Natural killer cell treated with Interleukin-12 subunit alpha and Interleukin-12 subunit beta and Interleukin-15 and Interleukin-18, amount 100 ng/mL, for 72 hours (primary cell): Measurements from ENCODE around the gene LRRC8D. TPM values are rescaled to one million over a fixed set of nuclear protein-coding genes. Genes with fewer than 3 reads are reported as not detected.

Experiments used
- ATAC-seq, 2 donors: fragments of 150-1000 bp; cut with Tn5 transposase in 1 of 2; sonication (Bioruptor Pico), chemical (Tn5 transposase) in 1 of 2; 2 replicates each; pipeline ENCODE4 v1.10.0; 2021
- DNase-seq: peaks from one replicate; pipeline ENCODE4 v3.0.0; 2022; ENCODE audit warnings: low spot score
- H3K27ac Mint-ChIP-seq, 2 donors: 1 replicate in 1 of 2; 2 replicates in 1 of 2; pipeline ENCODE4 v1.8.0; 2022; ENCODE audit warnings: mixed read lengths in 2 of 2, mild to moderate bottlenecking in 1 of 2, moderate library complexity in 1 of 2
- H3K27me3 Mint-ChIP-seq, 2 donors: 1 replicate in 1 of 2; 2 replicates in 1 of 2; pipeline ENCODE4 v1.8.0; 2022; ENCODE audit warnings: mixed read lengths in 2 of 2
- H3K36me3 Mint-ChIP-seq: one replicate; pipeline ENCODE4 v1.8.0; 2022; ENCODE audit warnings: mixed read lengths
- H3K4me1 Mint-ChIP-seq, 2 donors: 1 replicate in 1 of 2; 2 replicates in 1 of 2; pipeline ENCODE4 v1.8.0; 2022; ENCODE audit warnings: low read depth in 2 of 2, mixed read lengths in 2 of 2, mild to moderate bottlenecking in 1 of 2
- H3K4me3 Mint-ChIP-seq: one replicate; pipeline ENCODE4 v1.8.0; 2022; ENCODE audit warnings: mixed read lengths
- H3K9me3 Mint-ChIP-seq: 2 replicates; pipeline ENCODE4 v1.8.0; 2022; ENCODE audit warnings: mixed read lengths
- total RNA-seq, 2 donors: library from RNA; stranded (reverse); gene quantifications; one replicate each; pipeline ENCODE4 v1.2.3, GENCODE V29; 2022

LRRC8D gene
- total RNA-seq, 2 donors from 2014 or later = 19.8 to 27.3 TPM

- Mint-ChIP-seq H3K4me1 (peaks cover 35 to 42% of the 10 kb centered on the region in 2 donors), H3K4me3 (no peak overlapping the region), H3K9me3 (no peaks in the 10 kb centered on the region), H3K36me3 (no peaks in the 10 kb centered on the region), H3K27me3 (no peaks in the 10 kb centered on the region), H3K27ac (peak overlapping the region; percentile 38 to 77)
- DNase-seq (no peak), ATAC-seq (no peak)
Observed at GRCh38 chr1:89906088-89906487, 85.3 kb downstream of the LRRC8D start.

- peak in 1 of 2 donors; percentile 40 for ATAC-seq
- peak overlapping the region; percentile 38 to 77 for H3K27ac Mint-ChIP-seq
- H3K4me3 Mint-ChIP-seq = peak overlapping the region; percentile 38
- no peaks in the 10 kb centered on the region for H3K27me3 Mint-ChIP-seq
- peaks cover 48 to 56% of the 10 kb centered on the region in 2 donors for H3K4me1 Mint-ChIP-seq
- H3K36me3 Mint-ChIP-seq = peaks cover 6% of the 10 kb centered on the region
- DNase-seq = no peak
- no peaks in the 10 kb centered on the region for H3K9me3 Mint-ChIP-seq
Observed at GRCh38 chr1:89907727-89908212, 86.9 kb downstream of the LRRC8D start.

- Mint-ChIP-seq H3K27me3 (no peaks in the 10 kb centered on the region), H3K27ac (peak overlapping the region; percentile 38 to 77), H3K4me1 (peaks cover 48 to 55% of the 10 kb centered on the region in 2 donors), H3K4me3 (no peak overlapping the region), H3K36me3 (peaks cover 6% of the 10 kb centered on the region), H3K9me3 (no peaks in the 10 kb centered on the region)
- DNase-seq = no peak
- ATAC-seq = no peak
Observed at GRCh38 chr1:89908273-89908671, 87.4 kb downstream of the LRRC8D start.

- DNase-seq = no peak
- peaks cover 52% of the 10 kb centered on the region in 2 donors for H3K4me1 Mint-ChIP-seq
- H3K9me3 Mint-ChIP-seq = no peaks in the 10 kb centered on the region
- no peaks in the 10 kb centered on the region for H3K27me3 Mint-ChIP-seq
- peak; percentile 62 for ATAC-seq
- H3K27ac Mint-ChIP-seq = peak overlapping the region; percentile 38 to 77
- H3K4me3 Mint-ChIP-seq = peak overlapping the region; percentile 14
- H3K36me3 Mint-ChIP-seq = peaks cover 6% of the 10 kb centered on the region
Observed at GRCh38 chr1:89908672-89909436, 88.0 kb downstream of the LRRC8D start.

- H3K4me1 Mint-ChIP-seq = peaks cover 52 to 54% of the 10 kb centered on the region in 2 donors
- peaks cover 6% of the 10 kb centered on the region for H3K36me3 Mint-ChIP-seq
Observed at GRCh38 chr1:89910268-89910667, 89.4 kb downstream of the LRRC8D start.

GRCh38 chr1:89910780-89911179 lies 89.9 kb downstream of the LRRC8D start:
- H3K36me3 Mint-ChIP-seq = peaks cover 6% of the 10 kb centered on the region
- H3K4me3 Mint-ChIP-seq = no peak overlapping the region
- H3K27ac Mint-ChIP-seq = peak overlapping the region in 1 of 2 donors; percentile 9
- ATAC-seq (no peak), DNase-seq (no peak)
- no peaks in the 10 kb centered on the region for H3K27me3 Mint-ChIP-seq
- H3K4me1 Mint-ChIP-seq = peaks cover 52 to 54% of the 10 kb centered on the region in 2 donors
- no peaks in the 10 kb centered on the region for H3K9me3 Mint-ChIP-seq

More at GRCh38 chr1:89910268-89910667, 89.4 kb downstream of the LRRC8D start:
- no peak overlapping the region for H3K4me3 Mint-ChIP-seq
- H3K27me3 Mint-ChIP-seq = no peaks in the 10 kb centered on the region
- DNase-seq (no peak), ATAC-seq (no peak)
- no peaks in the 10 kb centered on the region for H3K9me3 Mint-ChIP-seq
- peak overlapping the region in 1 of 2 donors; percentile 9 for H3K27ac Mint-ChIP-seq

- no peaks in the 10 kb centered on the region for H3K9me3 Mint-ChIP-seq
- peak overlapping the region; percentile 49 to 68 for H3K27ac Mint-ChIP-seq
Observed at GRCh38 chr1:89911191-89911991, 90.6 kb downstream of the LRRC8D start.

GRCh38 chr1:89912073-89912472 lies 91.2 kb downstream of the LRRC8D start:
- Mint-ChIP-seq H3K9me3 (no peaks in the 10 kb centered on the region), H3K4me1 (peaks cover 42 to 49% of the 10 kb centered on the region in 2 donors), H3K4me3 (peak overlapping the region; percentile 69), H3K27ac (peak overlapping the region; percentile 49 to 68), H3K27me3 (no peaks in the 10 kb centered on the region), H3K36me3 (peaks cover 6% of the 10 kb centered on the region)
- DNase-seq (no peak), ATAC-seq (no peak)

More at GRCh38 chr1:89911191-89911991, 90.6 kb downstream of the LRRC8D start:
- Mint-ChIP-seq H3K36me3 (peaks cover 6% of the 10 kb centered on the region), H3K27me3 (no peaks in the 10 kb centered on the region), H3K4me3 (peak overlapping the region; percentile 69), H3K4me1 (peaks cover 48 to 54% of the 10 kb centered on the region in 2 donors)
- DNase-seq = no peak
- ATAC-seq = peak; percentile 29 to 53

GRCh38 chr1:89913353-89914095 lies 92.7 kb downstream of the LRRC8D start:
- peak overlapping the region in 1 of 2 donors; percentile 49 for H3K27ac Mint-ChIP-seq
- H3K4me3 Mint-ChIP-seq = no peak overlapping the region
- H3K27me3 Mint-ChIP-seq = no peaks in the 10 kb centered on the region
- H3K4me1 Mint-ChIP-seq = peaks cover 31 to 42% of the 10 kb centered on the region in 2 donors
- H3K9me3 Mint-ChIP-seq = no peaks in the 10 kb centered on the region
- ATAC-seq (no peak), DNase-seq (no peak)
- peaks cover 6% of the 10 kb centered on the region for H3K36me3 Mint-ChIP-seq

GRCh38 chr1:89917353-89917752 lies 96.5 kb downstream of the LRRC8D start:
- no peaks in the 10 kb centered on the region for H3K9me3 Mint-ChIP-seq
- H3K27ac Mint-ChIP-seq = no peak overlapping the region
- H3K27me3 Mint-ChIP-seq = no peaks in the 10 kb centered on the region
- DNase-seq (no peak), ATAC-seq (no peak)
- no peak overlapping the region for H3K4me3 Mint-ChIP-seq
- H3K4me1 Mint-ChIP-seq = peaks cover 10 to 23% of the 10 kb centered on the region in 2 donors
- no peaks in the 10 kb centered on the region for H3K36me3 Mint-ChIP-seq

- no peak overlapping the region for H3K4me3 Mint-ChIP-seq
Observed at GRCh38 chr1:89918127-89918793, 97.4 kb downstream of the LRRC8D start.

GRCh38 chr1:89918794-89919155 lies 97.9 kb downstream of the LRRC8D start:
- Mint-ChIP-seq H3K9me3 (no peaks in the 10 kb centered on the region), H3K27ac (no peak overlapping the region), H3K36me3 (peaks cover 6% of the 10 kb centered on the region), H3K27me3 (no peaks in the 10 kb centered on the region), H3K4me3 (no peak overlapping the region), H3K4me1 (peaks cover 8 to 12% of the 10 kb centered on the region in 2 donors)
- ATAC-seq = no peak
- DNase-seq = no peak

More at GRCh38 chr1:89918127-89918793, 97.4 kb downstream of the LRRC8D start:
- peaks cover 8 to 17% of the 10 kb centered on the region in 2 donors for H3K4me1 Mint-ChIP-seq
- H3K9me3 Mint-ChIP-seq = no peaks in the 10 kb centered on the region
- DNase-seq (no peak), ATAC-seq (no peak)
- H3K27me3 Mint-ChIP-seq = no peaks in the 10 kb centered on the region
- H3K27ac Mint-ChIP-seq = no peak overlapping the region
- peaks cover 1% of the 10 kb centered on the region for H3K36me3 Mint-ChIP-seq

- no peaks in the 10 kb centered on the region for H3K9me3 Mint-ChIP-seq
- peaks cover 9% of the 10 kb centered on the region for H3K36me3 Mint-ChIP-seq
- no peaks in the 10 kb centered on the region for H3K27me3 Mint-ChIP-seq
- no peak overlapping the region for H3K4me3 Mint-ChIP-seq
- H3K27ac Mint-ChIP-seq = no peak overlapping the region
- DNase-seq (no peak), ATAC-seq (no peak)
- peaks cover 8 to 12% of the 10 kb centered on the region in 2 donors for H3K4me1 Mint-ChIP-seq
Observed at GRCh38 chr1:89919174-89919573, 98.3 kb downstream of the LRRC8D start.
